HepG2 (cell line): Measurements from ENCODE around the gene DTNA.

Experiments
- NFRKB ChIP-seq: fragments of 450-650 bp; IDR thresholded peaks from 2 replicates; pipeline ENCODE4 v1.6.1; 2017
- NR2C2 ChIP-seq: sonication (generic); formaldehyde crosslinking; IDR thresholded peaks from 2 replicates; pipeline ENCODE4 v1.4.0; 2020; ENCODE audit warnings: missing genetic modification reagents, mild to moderate bottlenecking, moderate library complexity, borderline replicate concordance
- ZNF282 ChIP-seq: fragments of 450-650 bp; IDR thresholded peaks from 2 replicates; pipeline ENCODE4 v1.6.1; 2018; ENCODE audit not compliant: partially characterized antibody
- ZNF468 ChIP-seq: sonication (generic); formaldehyde crosslinking; IDR thresholded peaks from 2 replicates; pipeline ENCODE4 v1.8.0; 2022; ENCODE audit warnings: mild to moderate bottlenecking, moderate library complexity, missing genetic modification reagents

DNA sequence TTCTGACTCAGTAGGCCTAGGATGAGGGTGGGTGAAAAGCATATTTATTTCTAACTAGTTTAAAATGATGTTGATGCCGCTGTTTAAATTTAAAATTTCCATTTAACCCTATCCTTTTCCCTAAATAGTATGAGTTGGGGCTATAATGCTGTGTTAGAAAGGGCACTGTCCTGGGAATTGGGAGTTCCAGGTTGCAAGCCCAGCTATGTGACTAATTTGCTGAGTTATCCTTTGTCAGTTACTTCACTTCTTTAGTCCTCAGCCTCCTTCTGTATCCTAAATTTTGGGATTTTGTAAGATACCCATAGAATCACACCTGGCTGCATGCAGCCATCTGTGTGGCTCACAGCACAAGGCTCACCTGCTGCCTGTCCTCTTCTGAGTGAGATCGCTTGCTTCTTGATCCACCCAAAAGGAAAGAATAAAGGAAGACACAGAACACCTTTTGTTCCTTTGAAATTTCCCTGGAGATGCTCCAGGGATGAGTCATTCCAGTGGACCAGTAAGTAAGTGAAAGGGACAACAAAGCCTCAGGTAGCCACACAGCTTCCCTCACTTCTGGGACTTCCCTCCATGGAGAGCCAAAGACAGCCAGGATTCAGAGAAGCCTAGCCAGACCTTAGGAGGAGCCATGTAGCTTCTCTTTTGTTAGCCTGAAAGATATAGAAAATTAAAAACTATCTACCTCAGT, 97.2 kb downstream of the DTNA start:
- TF ChIP-seq NFRKB (no peak), ZNF282 (no peak), ZNF468 (CRISPR knock-in tag) (no peak), NR2C2 (no peak)
